Peyer's patch (tissue), 4 donors: ENCODE results near the gene DDX55. TPM values are rescaled to one million over a fixed set of nuclear protein-coding genes. Genes with fewer than 3 reads are reported as not detected.
A peak's percentile ranks its signal among the peaks of the same experiment; 100 is the strongest.
"Not testable (repeated sequence)": the region's sequence is repeated elsewhere in the genome, so short reads cannot be mapped to it uniquely, and the experiment has no call there.

Source experiments
- DNase-seq, 3 donors: peaks; one replicate each; pipeline ENCODE4 v3.0.0-alpha.2; 2017 to 2019
- H3K27ac ChIP-seq, 4 donors: fragments of 200-600 bp; sonication (generic); one replicate each; pipeline ENCODE4 v1.5.1; 2016 to 2019
- H3K27me3 ChIP-seq, 2 donors: fragments of 200-600 bp; sonication (generic); one replicate each; pipeline ENCODE4 v1.5.1; 2019
- H3K36me3 ChIP-seq, 3 donors: fragments of 200-600 bp; sonication (generic); one replicate each; pipeline ENCODE4 v1.5.1; 2016 to 2019
- H3K4me1 ChIP-seq, 4 donors: fragments of 200-600 bp; sonication (generic); one replicate each; pipeline ENCODE4 v1.5.1; 2016 to 2019
- H3K4me3 ChIP-seq, 4 donors: fragments of 200-600 bp; sonication (generic); 1 replicate in 3 of 4; 2 replicates in 1 of 4; pipeline ENCODE4 v1.5.1; 2016 to 2019; ENCODE audit warnings: mild to moderate bottlenecking in 1 of 4
- H3K9me3 ChIP-seq, 4 donors: fragments of 200-600 bp; sonication (generic); one replicate each; pipeline ENCODE4 v1.5.1; 2016 to 2019; ENCODE audit warnings: mild to moderate bottlenecking in 1 of 4
- CTCF ChIP-seq, 6 experiments: fragments of 450-650 bp in 4 of 6; fragments of 200-600 bp in 2 of 6; sonication (generic) in 1 of 6; IDR thresholded peaks; one replicate each; pipeline ENCODE4 v1.5.1; 2017 to 2019; ENCODE audit warnings: antibody characterized with exemption in 6 of 6, mild to moderate bottlenecking in 3 of 6, moderate library complexity in 1 of 6
- POLR2A ChIP-seq, 2 donors: fragments of 450-650 bp; IDR thresholded peaks; one replicate each; pipeline ENCODE4 v1.5.1; 2017; ENCODE audit warnings: antibody characterized with exemption in 2 of 2, mild to moderate bottlenecking in 2 of 2, moderate library complexity in 2 of 2
- total RNA-seq, 4 donors: library from RNA; depleted of rRNA; stranded (reverse); fragments of >200 nt; gene quantifications; one replicate each; pipeline ENCODE4 v1.1.0, GENCODE V29; 2016

The DDX55 gene
- total RNA-seq = 10 to 100 TPM; 15.2 to 47.9 (median 24.4) TPM

- H3K36me3 ChIP-seq = peaks cover 0 to 30% (median 0%) of the 10 kb centered on the region in 3 donors
Measured at GRCh38 chr12:123601602-123602489, at the start of gene DDX55. DDX55 (plus strand) TSS chr12:123602099; CDS start chr12:123602149, 50 bp downstream.

GRCh38 chr12:123554136-123554535, 47.8 kb upstream of the DDX55 start:
- not testable (repeated sequence) for DNase-seq, H3K9me3 ChIP-seq, H3K36me3 ChIP-seq, H3K27ac ChIP-seq, H3K4me3 ChIP-seq, H3K27me3 ChIP-seq, H3K4me1 ChIP-seq

More at GRCh38 chr12:123601602-123602489, at the start of gene DDX55:
- Histone ChIP-seq H3K4me3 (peak within 1 kb of the TSS; percentile 76 to 100 (median 88)), H3K27me3 (no peaks in the 10 kb centered on the region), H3K27ac (peak within 1 kb of the TSS; percentile 84 to 90 (median 89)), H3K9me3 (no peaks in the 10 kb centered on the region), H3K4me1 (peaks cover 0 to 23% (median 8%) of the 10 kb centered on the region in 4 donors)
- TF ChIP-seq POLR2A (IDR thresholded peaks at IDR 0.05) = peak; percentile 52 to 58
- TF ChIP-seq CTCF (IDR thresholded peaks at IDR 0.05) = peak in 5 of 6 experiments; percentile 25 to 60 (median 45)
- DNase-seq = peak; percentile 80 to 92 (median 92)

- not testable (repeated sequence) for H3K9me3 ChIP-seq, H3K4me3 ChIP-seq, H3K36me3 ChIP-seq, DNase-seq, H3K4me1 ChIP-seq, H3K27ac ChIP-seq, H3K27me3 ChIP-seq
Measured at GRCh38 chr12:123554843-123555242, 47.1 kb upstream of the DDX55 start.

GRCh38 chr12:123558487-123558886, 43.4 kb upstream of the DDX55 start:
- not testable (repeated sequence) for H3K27ac ChIP-seq, H3K36me3 ChIP-seq, H3K4me1 ChIP-seq, H3K9me3 ChIP-seq, DNase-seq, H3K27me3 ChIP-seq, H3K4me3 ChIP-seq

GRCh38 chr12:123559468-123559867, 42.4 kb upstream of the DDX55 start:
- no peak overlapping the region for H3K27ac ChIP-seq
- TF ChIP-seq POLR2A (IDR thresholded peaks at IDR 0.05) = no peak
- TF ChIP-seq CTCF (IDR thresholded peaks at IDR 0.05) = no peak
- no peak overlapping the region for H3K4me3 ChIP-seq
- H3K27me3 ChIP-seq = no peaks in the 10 kb centered on the region
- no peak for DNase-seq
- H3K4me1 ChIP-seq = no peaks in the 10 kb centered on the region
- H3K9me3 ChIP-seq = no peaks in the 10 kb centered on the region
- no peaks in the 10 kb centered on the region for H3K36me3 ChIP-seq

- no peaks in the 10 kb centered on the region for H3K9me3 ChIP-seq
- no peak overlapping the region for H3K27ac ChIP-seq
- no peaks in the 10 kb centered on the region for H3K4me1 ChIP-seq
- H3K4me3 ChIP-seq = no peak overlapping the region
- peak in 1 of 3 donors; percentile 58 for DNase-seq
- no peaks in the 10 kb centered on the region for H3K27me3 ChIP-seq
- H3K36me3 ChIP-seq = no peaks in the 10 kb centered on the region
- TF ChIP-seq POLR2A (IDR thresholded peaks at IDR 0.05) = no peak
- TF ChIP-seq CTCF (IDR thresholded peaks at IDR 0.05) = no peak
Measured at GRCh38 chr12:123571343-123571813, 30.5 kb upstream of the DDX55 start.

GRCh38 chr12:123572391-123572790, 29.5 kb upstream of the DDX55 start:
- Histone ChIP-seq H3K4me3 (no peak overlapping the region), H3K36me3 (no peaks in the 10 kb centered on the region), H3K4me1 (no peaks in the 10 kb centered on the region), H3K27me3 (no peaks in the 10 kb centered on the region), H3K27ac (no peak overlapping the region), H3K9me3 (no peaks in the 10 kb centered on the region)
- no peak for TF ChIP-seq POLR2A (IDR thresholded peaks at IDR 0.05)
- TF ChIP-seq CTCF (IDR thresholded peaks at IDR 0.05) = no peak
- DNase-seq = no peak
